ENCODE measurements around the gene UBIAD1. TPM values are rescaled to one million over a fixed set of nuclear protein-coding genes. Genes with fewer than 3 reads are reported as not detected.

The UBIAD1 gene
- total RNA-seq, 2 donors from 2014 or later, result 7.9 to 14.4 TPM

- DNase-seq, result no peak
- intact Hi-C loops (cut with DNase I), result no loop called here
- no peak overlapping the region for H3K9ac ChIP-seq (ENCODE audit: low read depth in 2 of 2, low read length in 2 of 2)
These were observed 510 bp upstream of the UBIAD1 start for GRCh38 chr1:11272544-11272831.

GRCh38 chr1:11273595-11274234 is 717 bp downstream of the UBIAD1 start:
- intact Hi-C loops (cut with DNase I), result no loop called here

More at GRCh38 chr1:11272544-11272831, 510 bp upstream of the UBIAD1 start:
- H3K4me1 ChIP-seq, result peaks cover 4% of the 10 kb centered on the region
- no peaks in the 10 kb centered on the region for H3K9me3 ChIP-seq
- H3K4me3 ChIP-seq, result no peak overlapping the region
- TF ChIP-seq, protein P1, sequence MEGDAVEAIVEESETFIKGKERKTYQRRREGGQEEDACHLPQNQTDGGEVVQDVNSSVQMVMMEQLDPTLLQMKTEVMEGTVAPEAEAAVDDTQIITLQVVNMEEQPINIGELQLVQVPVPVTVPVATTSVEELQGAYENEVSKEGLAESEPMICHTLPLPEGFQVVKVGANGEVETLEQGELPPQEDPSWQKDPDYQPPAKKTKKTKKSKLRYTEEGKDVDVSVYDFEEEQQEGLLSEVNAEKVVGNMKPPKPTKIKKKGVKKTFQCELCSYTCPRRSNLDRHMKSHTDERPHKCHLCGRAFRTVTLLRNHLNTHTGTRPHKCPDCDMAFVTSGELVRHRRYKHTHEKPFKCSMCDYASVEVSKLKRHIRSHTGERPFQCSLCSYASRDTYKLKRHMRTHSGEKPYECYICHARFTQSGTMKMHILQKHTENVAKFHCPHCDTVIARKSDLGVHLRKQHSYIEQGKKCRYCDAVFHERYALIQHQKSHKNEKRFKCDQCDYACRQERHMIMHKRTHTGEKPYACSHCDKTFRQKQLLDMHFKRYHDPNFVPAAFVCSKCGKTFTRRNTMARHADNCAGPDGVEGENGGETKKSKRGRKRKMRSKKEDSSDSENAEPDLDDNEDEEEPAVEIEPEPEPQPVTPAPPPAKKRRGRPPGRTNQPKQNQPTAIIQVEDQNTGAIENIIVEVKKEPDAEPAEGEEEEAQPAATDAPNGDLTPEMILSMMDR (IDR thresholded peaks at IDR 0.05), result no peak
- no peaks in the 10 kb centered on the region for H3K27me3 ChIP-seq
- peak overlapping the region; percentile 30 for H3K27ac ChIP-seq
- no peaks in the 10 kb centered on the region for H3K36me3 ChIP-seq

GRCh38 chr1:11279152-11279551 is 6.2 kb downstream of the UBIAD1 start:
- Histone ChIP-seq H3K4me3 (no peak overlapping the region), H3K27me3 (no peaks in the 10 kb centered on the region), H3K27ac (no peak overlapping the region), H3K36me3 (no peaks in the 10 kb centered on the region), H3K9me3 (no peaks in the 10 kb centered on the region), H3K4me1 (no peaks in the 10 kb centered on the region), H3K9ac (ENCODE audit: low read depth in 2 of 2, low read length in 2 of 2) (no peak overlapping the region)
- no peak for DNase-seq
- intact Hi-C loops (cut with DNase I), result no loop called here
- TF ChIP-seq, protein P1 (IDR thresholded peaks at IDR 0.05), result no peak

More at GRCh38 chr1:11273595-11274234, 717 bp downstream of the UBIAD1 start:
- peak overlapping the region; percentile 73 for H3K27ac ChIP-seq
- peaks cover 4% of the 10 kb centered on the region for H3K4me1 ChIP-seq
- no peak for DNase-seq
- H3K4me3 ChIP-seq, result peak overlapping the region; percentile 69
- H3K27me3 ChIP-seq, result no peaks in the 10 kb centered on the region
- TF ChIP-seq, protein P1 (IDR thresholded peaks at IDR 0.05), result no peak
- no peaks in the 10 kb centered on the region for H3K9me3 ChIP-seq
- no peaks in the 10 kb centered on the region for H3K36me3 ChIP-seq
- H3K9ac ChIP-seq (ENCODE audit: low read depth in 2 of 2, low read length in 2 of 2), result peak overlapping the region; percentile 72 to 95

DNA sequence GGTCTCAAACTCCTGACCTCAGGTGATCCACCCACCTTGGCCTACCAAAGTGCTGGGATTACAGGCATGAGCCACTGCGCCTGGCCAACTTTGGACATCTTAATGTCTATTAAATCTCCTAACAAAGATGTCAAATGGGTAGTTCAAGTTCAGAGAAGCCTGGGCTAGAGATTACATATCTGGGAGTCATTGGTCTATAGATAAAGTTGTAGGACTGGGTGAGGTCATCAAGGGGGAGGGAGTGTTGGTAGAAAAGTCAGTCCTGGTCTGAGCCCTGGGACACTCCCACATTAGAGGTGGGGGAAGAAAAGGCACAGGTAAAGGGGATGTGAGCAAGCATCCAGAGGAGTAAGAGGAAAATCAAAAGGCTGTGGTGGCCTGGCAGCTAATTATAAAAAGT is 6.6 kb downstream of the UBIAD1 start:
- no peak for DNase-seq
- Histone ChIP-seq H3K27ac (no peak overlapping the region), H3K4me1 (no peaks in the 10 kb centered on the region), H3K9ac (ENCODE audit: low read depth in 2 of 2, low read length in 2 of 2) (no peak overlapping the region), H3K4me3 (no peak overlapping the region), H3K36me3 (no peaks in the 10 kb centered on the region), H3K27me3 (no peaks in the 10 kb centered on the region), H3K9me3 (no peaks in the 10 kb centered on the region)
- intact Hi-C loops (cut with DNase I), result no loop called here
- TF ChIP-seq, protein P1 (IDR thresholded peaks at IDR 0.05), result no peak

DNA sequence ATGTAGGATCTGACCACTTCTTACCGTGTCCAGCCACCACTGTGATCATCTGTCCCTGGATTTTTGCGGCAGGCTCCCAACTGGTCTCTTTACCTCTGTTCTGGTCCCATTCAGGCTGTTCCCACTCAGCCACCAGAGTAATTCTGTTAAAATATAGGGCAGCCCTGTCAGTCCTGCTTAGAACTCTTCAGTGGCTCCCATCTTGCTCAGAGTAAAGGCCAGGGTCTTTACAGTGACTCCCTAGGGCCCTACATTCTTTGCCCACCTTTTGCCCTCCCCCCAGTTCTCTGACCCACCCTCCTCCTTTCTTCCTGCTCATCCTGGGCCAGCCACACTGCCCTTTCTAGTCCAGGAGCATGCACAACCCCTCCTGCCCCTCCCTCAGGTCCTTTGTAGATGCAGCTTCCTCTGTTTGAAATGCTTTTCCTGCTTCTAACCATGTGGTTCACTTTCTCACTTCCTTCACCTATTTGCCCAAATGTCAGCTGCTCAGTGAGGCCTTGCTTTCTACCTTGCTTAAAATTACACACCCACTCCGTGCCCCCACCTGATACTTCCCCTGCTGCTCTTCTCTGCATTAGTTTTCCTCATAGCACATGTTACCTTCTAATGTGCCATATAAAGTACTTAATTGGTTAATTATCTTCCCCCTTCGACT is 7.8 kb downstream of the UBIAD1 start:
- H3K9ac ChIP-seq (ENCODE audit: low read depth in 2 of 2, low read length in 2 of 2), result no peak overlapping the region
- no peaks in the 10 kb centered on the region for H3K4me1 ChIP-seq
- H3K27ac ChIP-seq, result no peak overlapping the region
- H3K4me3 ChIP-seq, result no peak overlapping the region
- intact Hi-C loops (cut with DNase I), result no loop called here
- no peaks in the 10 kb centered on the region for H3K27me3 ChIP-seq
- no peaks in the 10 kb centered on the region for H3K9me3 ChIP-seq
- H3K36me3 ChIP-seq, result no peaks in the 10 kb centered on the region
- TF ChIP-seq, protein P1 (IDR thresholded peaks at IDR 0.05), result no peak
- no peak for DNase-seq
